ENCODE data around the gene PLN. TPM values are rescaled to one million over a fixed set of nuclear protein-coding genes. Genes with fewer than 3 reads are reported as not detected.
A peak's percentile ranks its signal among the peaks of the same experiment; 100 is the strongest.

Gene PLN
- total and polyA plus RNA-seq, 10 of the 15 experiments (the other 5 are each of a cell fraction or from before 2014, with no cell fraction given), result 0.16 to 0.44 TPM; not detected in 8

- TF ChIP-seq ZNF592 (IDR thresholded peaks at IDR 0.05) (no peak), POLR2A (IDR thresholded peaks at IDR 0.05; ENCODE audit: low read depth, low read length) (no peak), USF2 (IDR thresholded peaks at IDR 0.05; ENCODE audit: borderline replicate concordance, low read depth, low read length) (no peak), E2F8 (IDR thresholded peaks at IDR 0.05; ENCODE audit: low read depth, partially characterized antibody) (no peak), CHD1 (IDR thresholded peaks at IDR 0.05; ENCODE audit: low read depth, low read length) (no peak), ZZZ3 (IDR thresholded peaks at IDR 0.05; ENCODE audit: control insufficient read depth, insufficient read length, low read depth) (no peak), JUNB (IDR thresholded peaks at IDR 0.05) (peak; percentile 92), DPF2 (IDR thresholded peaks at IDR 0.05) (0 out of 2 replicates have a peak, but pooled peaks have one; percentile 31), MYC (IDR thresholded peaks at IDR 0.05; ENCODE audit: insufficient read depth, insufficient read length, insufficient replicate concordance, low read length, severe bottlenecking) (no peak), CREB1 (IDR thresholded peaks at IDR 0.05; ENCODE audit: low read depth) (0 out of 2 replicates have a peak, but pooled peaks have one; percentile 15), SIN3A (IDR thresholded peaks at IDR 0.05; ENCODE audit: low read depth, low read length) (no peak), NR2C2 (IDR thresholded peaks at IDR 0.05; ENCODE audit: borderline replicate concordance, control insufficient read depth, insufficient read length, low read depth) (no peak), SREBF2 (IDR thresholded peaks at IDR 0.05; ENCODE audit: low read length) (no peak), IKZF2 (IDR thresholded peaks at IDR 0.05) (peak; percentile 14 to 48; a peak in 2 of 4 replicates), SREBF1 (IDR thresholded peaks at IDR 0.05; ENCODE audit: low read length) (no peak), RCOR1 (conservative IDR thresholded peaks at IDR 0.05; ENCODE audit: low read depth, low read length) (no peak), ATF7 (IDR thresholded peaks at IDR 0.05; ENCODE audit: low read depth) (peak; percentile 56; the same call in 1 of the 2 replicates), RELA (IDR thresholded peaks at IDR 0.05; ENCODE audit: borderline replicate concordance, partially characterized antibody) (no peak), RAD51 (IDR thresholded peaks at IDR 0.05) (no peak), HDAC2 (IDR thresholded peaks at IDR 0.05) (no peak), CBX3 (IDR thresholded peaks at IDR 0.05; ENCODE audit: borderline replicate concordance, low read depth) (no peak), TCF7 (IDR thresholded peaks at IDR 0.05; ENCODE audit: borderline replicate concordance) (peak; percentile 51; the same call in 1 of the 2 replicates), BCL11A (IDR thresholded peaks at IDR 0.05; ENCODE audit: low read depth, low read length) (no peak), JUND (IDR thresholded peaks at IDR 0.05; ENCODE audit: low read depth, low read length) (no peak), NFYB (IDR thresholded peaks at IDR 0.05; ENCODE audit: insufficient read depth, low read depth, low read length) (no peak)
Measured at GRCh38 chr6:118523216-118523615, 24.9 kb upstream of the PLN start (continued).

All from GM12878 (cell line).